GM15510 (cell line): Measurements from ENCODE around the gene PRDX1.

Experiments
- POLR2A ChIP-seq: IDR thresholded peaks from 3 replicates; pipeline ENCODE4 v1.6.1; 2011; ENCODE audit warnings: borderline replicate concordance; ENCODE audit not compliant: insufficient read length; ENCODE audit errors: extremely low read depth

The PRDX1 gene

DNA sequence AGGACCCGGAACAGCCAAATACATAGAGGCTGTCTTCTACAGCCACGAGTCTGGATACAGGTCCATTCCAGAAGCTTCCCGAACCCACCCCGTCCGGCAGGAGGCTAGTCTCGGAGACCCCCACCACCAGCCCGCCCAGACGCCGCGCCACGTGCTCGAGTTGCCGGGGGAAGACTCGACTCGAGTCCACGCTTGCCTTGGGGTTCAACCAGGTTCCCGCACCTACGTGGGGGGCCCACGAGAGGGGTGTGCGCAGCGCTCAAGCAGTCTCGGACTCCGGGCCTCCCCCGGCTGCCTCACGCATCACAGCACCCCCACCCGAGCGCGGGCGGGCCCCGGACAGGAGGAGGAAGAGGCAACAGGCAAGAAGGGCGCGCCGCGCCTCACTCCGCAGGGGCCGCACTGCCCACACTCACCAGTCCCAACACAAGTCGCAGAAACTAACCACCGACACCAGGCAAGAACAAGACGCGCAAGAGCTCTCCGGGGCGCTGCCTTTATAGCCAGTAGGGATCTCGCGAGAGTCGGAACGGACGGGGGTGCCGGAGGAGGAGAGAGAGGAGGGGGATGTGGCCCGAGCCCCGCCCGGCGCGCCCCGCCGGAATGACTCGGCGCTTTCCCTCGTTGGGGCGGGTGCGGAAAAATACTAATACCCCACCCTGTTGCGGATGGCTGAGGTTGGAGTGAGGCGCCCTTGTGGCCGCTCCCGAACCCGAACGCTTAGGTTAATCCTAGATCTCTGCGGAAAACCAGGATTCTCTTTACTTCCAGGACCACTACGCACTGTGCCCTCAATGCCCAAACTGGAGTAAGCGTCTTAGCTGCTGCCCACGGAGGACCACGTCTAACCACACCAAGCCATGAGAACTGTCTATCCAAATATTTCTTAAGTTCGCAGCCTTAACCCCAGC, at the start of gene PRDX1:
Gene PRDX1, minus strand, starts transcription at position 472 of the 911 bp plus-strand sequence. CDS start 2,841 bp downstream, outside the sequence.
- peak; percentile 100 for TF ChIP-seq POLR2A

DNA sequence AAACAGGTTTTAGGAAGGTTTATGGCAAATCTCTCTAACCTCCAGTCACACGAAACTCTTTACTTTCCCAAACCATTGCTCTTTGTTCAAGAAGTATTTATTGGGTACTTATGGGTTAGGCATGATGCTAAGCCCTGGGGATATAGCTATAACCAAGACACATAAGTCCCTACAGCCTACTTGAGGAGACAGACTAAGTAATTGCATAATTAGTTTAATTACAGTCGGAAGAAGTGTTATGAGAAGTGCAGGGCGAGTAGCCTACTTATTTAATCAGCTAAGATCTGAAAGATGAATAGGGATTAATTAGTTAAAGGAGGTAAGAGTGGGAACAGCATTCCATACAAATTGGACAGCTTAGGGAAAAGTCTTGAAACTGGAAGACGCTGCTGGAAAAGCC, 48.9 kb upstream of the PRDX1 start:
- no peak for TF ChIP-seq POLR2A

DNA sequence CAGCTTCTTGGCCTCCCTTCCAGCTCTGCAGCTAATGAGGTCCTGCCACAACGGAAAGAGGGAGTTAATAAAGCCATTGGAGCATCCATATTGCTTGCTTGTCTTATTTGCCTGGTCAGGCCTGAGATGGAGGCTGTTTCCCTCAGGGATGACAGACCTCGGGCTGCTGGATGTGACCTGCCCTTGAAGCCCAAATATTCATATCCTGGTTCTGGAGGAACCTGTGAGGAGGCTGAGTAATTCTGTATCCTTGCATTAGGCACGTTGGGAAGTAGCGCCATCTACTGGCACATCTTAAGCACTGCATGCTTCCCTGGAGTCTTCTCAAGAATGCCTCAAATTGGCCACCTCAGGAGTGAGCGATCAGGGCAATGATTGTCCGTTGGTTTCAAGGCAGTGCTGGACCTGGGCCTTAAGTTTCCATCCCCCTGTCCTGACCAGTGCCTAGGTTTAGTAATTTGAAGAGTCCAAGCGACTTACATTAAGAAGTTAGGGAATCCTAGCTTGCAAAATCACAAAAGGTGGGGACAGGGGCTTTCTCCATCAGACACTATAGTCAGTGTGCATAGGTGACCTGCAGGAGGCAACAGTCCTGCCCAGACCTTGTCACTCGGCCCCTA, 48.4 kb upstream of the PRDX1 start:
- TF ChIP-seq POLR2A: no peak

DNA sequence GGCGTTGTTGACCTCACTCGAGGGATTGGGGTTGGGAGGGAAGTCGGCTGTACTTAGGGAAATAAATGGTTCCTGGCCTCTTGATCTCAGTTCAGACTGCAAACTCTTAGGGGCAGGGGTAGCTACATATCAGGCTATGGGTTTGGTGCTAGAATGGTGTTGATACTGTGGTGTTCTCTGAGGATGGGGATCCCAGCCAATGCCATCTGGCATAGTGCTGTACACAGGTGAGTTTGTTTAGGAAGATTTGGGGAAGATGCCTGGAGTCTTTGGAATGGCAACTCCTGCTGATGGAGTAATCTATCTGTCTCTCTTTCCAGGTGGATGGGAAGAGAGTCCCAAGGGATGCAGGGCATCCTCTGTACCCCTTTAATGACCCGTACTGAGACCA, 47.9 kb upstream of the PRDX1 start:
- no peak for TF ChIP-seq POLR2A

DNA sequence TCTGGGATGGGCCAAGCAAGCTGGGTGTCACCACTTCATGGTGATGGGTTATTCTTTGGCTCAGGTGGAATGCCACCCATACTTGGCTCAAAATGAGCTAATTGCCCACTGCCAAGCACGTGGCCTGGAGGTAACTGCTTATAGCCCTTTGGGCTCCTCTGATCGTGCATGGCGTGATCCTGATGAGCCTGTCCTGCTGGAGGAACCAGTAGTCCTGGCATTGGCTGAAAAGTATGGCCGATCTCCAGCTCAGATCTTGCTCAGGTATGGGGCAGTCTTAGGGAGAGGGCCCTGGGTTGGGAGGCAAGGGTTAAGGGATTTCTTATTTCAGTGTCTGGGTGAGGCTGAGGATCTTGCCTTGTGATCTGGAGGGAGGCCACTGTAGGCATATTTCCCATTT, 46.7 kb upstream of the PRDX1 start:
- no peak for TF ChIP-seq POLR2A

DNA sequence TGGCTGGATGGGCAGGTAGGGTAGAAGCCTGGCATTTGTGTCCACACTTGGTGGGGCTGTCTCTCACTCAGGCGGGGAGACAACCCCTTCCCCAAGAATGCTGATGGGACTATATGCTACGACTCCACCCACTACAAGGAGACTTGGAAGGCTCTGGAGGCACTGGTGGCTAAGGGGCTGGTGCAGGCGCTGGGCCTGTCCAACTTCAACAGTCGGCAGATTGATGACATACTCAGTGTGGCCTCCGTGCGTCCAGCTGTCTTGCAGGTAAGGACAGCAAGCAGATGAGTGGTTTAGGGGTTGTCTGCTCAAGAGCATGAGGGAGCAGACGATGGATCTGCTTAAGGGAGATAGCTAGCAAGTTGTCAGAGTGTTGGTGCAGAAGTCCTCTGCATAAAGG, 46.2 kb upstream of the PRDX1 start:
- no peak for TF ChIP-seq POLR2A

DNA sequence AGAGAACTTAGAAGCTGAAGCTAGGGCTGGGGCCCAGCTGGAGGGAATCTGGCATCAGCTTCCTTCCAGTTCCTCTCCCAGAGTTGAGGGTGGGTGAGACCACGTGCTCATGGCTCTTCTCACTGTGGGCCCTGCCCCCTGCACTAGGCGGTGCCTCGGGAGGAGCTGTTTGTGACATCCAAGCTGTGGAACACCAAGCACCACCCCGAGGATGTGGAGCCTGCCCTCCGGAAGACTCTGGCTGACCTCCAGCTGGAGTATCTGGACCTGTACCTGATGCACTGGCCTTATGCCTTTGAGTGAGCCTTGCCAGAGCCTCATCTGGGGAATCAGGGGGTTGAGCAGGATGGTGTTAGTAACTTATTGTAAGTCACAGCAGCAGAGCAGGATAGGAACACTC, 45.0 kb upstream of the PRDX1 start:
- TF ChIP-seq POLR2A: no peak

DNA sequence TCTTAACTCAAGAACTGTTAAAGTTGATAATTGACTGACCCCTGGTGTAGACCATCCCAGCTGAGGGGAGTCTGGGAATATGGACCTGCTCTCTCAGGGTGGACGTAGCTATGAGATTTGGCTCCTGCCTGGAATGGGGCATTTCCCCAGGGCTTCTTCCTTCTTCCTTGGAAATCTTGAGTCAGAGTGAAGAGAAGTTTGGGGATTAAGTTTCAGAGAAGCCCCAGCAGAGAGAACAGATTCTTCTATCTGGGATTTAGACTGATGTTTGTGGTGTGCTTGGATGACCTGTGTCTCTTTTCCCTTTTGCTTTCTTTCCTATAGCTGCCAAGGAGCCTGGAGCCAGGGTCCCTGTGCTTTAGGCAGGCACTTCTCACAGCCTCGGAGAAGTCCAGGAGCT, 42.2 kb upstream of the PRDX1 start:
- TF ChIP-seq POLR2A: no peak

DNA sequence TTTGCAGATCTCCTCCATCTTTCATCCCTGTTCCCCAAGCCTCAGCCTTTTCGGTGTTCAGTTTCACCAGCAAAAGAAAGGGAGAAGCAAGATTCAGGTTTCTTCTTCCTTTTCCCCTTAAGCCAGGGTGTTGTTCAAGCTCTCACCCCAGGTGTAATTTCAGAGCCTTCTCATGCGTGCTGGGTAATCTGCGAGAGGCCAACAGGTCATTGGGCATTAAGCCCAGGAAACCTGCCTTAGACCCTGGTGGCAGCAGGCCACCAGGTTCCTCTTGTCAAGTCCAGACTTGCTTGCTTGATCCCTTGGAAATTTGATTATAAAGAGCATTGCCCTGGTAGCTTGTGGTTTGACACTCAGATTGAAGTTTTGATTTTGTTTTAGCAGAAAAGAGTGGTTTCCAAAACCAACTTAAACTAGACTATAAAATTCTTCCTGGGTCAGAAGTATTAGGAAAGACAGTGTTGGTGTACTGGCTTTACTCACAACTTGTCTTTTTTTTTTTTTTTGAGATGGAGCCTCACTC, 35.8 kb upstream of the PRDX1 start:
- no peak for TF ChIP-seq POLR2A

DNA sequence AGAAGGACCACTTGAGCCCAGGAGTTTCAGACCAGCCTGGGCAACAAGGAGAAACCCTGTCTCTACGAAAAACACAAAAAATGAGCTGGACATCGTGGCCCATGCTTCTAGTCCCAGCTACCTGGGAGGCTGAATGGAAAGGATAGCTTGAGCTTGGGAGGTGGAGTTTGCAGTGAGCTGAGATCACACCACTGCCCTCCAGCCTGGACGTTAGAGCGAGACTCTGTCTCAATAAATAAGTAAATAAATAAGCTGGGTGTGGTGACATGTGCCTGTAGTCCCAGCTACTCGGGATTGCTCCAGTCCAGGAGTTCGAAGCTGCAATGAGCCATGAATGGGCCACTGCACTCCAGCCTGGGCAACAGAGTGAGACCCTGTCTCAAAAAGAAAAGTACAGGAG, 32.5 kb upstream of the PRDX1 start:
- TF ChIP-seq POLR2A: no peak

DNA sequence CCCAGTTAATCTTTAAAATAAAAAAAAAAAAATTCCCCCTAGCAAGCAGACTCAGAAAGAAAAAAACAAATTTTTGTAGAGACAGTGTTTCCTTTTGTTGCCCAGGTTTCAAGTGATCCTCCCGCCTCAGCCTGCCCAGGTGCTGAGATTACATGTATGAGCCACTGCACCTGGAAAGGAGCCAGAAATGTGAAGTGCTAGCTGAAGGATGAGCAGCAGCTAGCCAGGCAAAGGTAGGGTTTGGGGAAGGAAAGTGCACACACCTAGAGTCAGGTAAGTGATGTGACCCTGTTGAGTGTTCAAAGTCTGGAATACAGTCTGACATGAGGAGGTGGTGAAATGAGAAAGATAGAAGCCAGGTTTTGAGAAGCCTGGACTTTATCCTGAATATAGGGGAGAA, 30.6 kb upstream of the PRDX1 start:
- TF ChIP-seq POLR2A: no peak

DNA sequence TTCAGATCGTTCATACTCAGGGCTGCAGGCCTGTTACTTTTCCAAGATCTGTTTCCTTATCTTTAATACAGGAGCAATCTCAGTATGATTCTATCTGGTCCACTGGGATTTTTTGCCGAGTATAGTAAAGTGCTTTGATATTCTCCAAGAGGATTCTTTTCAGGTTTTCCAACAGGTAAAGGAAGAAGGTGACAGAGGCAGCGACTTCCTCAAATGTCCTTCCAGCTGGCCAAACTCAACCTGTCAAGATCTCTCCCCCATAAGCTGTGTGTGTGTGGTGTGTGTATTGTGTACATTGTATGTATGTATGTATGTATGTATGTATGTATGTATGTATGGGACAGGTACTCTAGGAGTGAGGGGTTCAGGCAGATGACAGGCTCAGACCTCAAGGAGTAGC, 30.0 kb upstream of the PRDX1 start:
- no peak for TF ChIP-seq POLR2A

DNA sequence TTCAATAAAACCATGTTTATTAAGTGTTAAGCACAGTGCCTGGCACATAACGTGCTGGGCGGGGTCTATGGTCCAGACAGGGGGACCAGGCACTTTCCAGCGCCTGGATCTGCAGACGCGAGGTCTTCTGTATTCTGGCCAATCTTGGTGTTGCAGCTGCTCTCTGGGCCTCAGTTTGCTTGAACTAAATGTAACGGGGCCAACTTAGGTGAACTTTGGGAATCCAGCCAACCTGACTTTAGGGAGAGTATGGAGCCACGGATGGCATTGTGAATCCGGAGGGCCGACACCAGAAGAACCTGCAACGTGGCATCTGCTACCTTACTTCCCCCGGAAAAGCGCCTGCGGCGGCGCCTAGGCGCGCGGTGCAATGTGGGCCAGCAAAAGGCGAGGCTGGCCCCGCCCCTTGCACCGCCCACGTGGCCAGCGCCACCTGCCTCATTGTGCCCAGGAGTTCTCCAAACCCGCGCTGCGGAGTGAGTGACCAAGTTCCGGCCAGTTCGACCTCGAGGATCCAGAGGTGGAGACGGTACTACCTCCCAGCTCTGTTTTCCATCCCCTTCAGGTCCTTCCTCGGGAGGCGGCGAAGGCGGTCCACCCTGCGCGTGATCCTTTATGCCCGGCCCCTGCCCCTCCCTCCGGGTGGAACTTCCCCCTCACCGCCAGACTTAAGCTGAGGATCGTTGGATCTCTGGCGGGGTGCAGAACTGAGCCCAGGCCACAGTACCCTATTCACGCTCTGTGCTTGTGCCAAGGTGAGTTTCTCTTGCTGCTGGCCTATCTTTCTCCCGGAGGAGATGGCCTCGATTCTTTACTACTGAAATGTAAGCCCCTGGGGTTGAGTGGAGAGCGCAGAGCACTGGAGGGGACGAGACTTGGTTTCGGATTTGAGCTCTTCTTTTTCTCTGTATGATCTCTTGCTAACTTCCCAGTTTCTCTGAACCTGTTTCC, 29.0 kb upstream of the PRDX1 start, which contains the start of gene AKR1A1:
Gene AKR1A1, plus strand, starts transcription at position 426 of the 951 bp plus-strand sequence. CDS start 10,969 bp downstream, outside the sequence.
- TF ChIP-seq POLR2A: peak; percentile 91

DNA sequence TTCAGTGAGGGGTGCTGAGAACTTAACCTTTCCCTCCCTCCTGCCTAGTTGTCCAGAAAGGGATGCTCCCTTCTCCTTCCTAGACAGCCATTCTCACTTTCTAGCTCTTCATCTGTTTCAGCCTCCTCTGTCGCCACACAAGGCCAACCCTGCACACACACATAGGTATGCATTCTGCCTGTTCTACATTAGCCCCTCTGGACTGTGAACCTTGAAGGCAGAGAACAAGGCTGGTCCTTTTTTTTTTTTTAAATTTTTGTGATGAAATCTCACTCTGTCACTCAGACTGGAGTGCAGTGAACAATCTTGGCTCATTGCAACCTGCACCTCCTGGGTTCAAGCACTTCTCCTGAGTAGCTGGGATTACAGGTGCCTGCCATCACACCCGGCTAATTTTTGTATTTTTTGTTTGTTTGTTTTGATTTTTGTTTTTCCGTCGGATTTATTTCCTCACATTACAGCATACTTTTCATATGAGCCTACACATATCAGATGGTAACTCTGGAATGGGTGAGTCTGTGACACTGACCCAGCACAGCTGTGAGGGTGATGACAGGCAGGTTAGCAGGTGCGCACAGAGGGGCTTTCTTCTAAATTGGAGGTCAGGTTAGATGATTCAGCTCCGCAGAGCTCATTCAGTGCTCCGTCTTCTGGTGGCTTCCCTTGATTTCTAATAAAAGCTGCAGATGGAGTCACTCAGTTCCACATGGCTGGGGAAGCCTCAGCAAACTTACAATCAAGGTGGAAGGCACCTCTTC, 24.0 kb upstream of the PRDX1 start:
- no peak for TF ChIP-seq POLR2A

DNA sequence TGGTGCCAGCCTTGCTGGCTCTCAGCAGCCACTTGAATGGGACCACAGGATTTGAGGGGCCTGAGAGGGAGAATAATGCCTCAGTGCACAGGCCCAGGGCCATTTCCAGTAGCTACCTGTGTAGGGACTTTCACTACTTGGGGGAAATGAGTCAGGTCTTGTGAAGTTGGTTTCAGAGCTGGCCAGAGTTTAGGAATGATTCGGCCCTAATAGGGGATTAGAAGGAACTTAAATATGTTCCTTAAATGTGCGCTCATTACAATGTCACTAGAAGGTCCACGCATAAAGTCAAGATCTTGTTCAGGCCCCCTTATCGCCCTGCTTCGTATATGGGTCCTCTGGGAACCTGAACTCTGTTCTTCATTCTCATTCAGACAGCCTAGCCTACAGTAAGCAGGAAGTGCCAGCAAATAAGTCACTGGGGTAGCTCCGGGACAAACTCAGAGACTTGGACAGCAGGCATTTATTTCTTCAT, 23.4 kb upstream of the PRDX1 start:
- TF ChIP-seq POLR2A: no peak

DNA sequence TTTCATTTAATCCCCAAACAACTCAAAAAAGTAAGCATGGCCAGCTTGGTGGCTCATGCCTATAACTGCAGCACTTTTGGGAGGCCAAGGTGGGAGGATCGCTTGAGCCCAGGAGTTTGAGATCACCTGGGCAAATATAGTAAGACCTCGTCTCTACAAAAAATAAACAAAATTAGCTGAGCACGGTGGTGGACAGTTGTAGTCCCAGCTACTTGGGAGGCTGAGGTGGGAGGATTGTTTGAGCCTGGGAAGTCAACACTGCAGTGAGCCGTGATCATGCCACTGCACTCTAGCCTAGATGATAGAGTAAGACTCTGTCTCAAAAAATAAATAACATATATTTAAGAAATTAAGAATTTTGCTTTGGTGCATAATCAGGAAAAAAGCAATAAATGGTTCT, 22.8 kb upstream of the PRDX1 start:
- no peak for TF ChIP-seq POLR2A
